OCI-LY7 (cell line): ENCODE data around the gene IL17RE. TPM values are rescaled to one million over a fixed set of nuclear protein-coding genes. Genes with fewer than 3 reads are reported as not detected.

Experiments used
- BruUV-seq: library from RNA; stranded (reverse); fragments of 400-500 nt; replicated peaks from 2 replicates; lab custom pipeline; 2021; lab: Mats Ljungman, UMichigan
- CTCF ChIA-PET: fragments of 300-600 bp; sonication (Branson Sonifier 250); formaldehyde crosslinking; loops from one replicate; lab custom pipeline; 2022; ENCODE audit warnings: antibody characterized with exemption; ENCODE audit not compliant: unreplicated experiment; lab: Charles Lee
- POLR2A ChIA-PET: fragments of 300-600 bp; sonication (Branson Sonifier 250); formaldehyde crosslinking; loops from one replicate; lab custom pipeline; 2022; ENCODE audit warnings: antibody characterized with exemption; lab: Charles Lee
- DNase-seq: peaks from one replicate; pipeline ENCODE4 v3.0.0-alpha.2; 2015; ENCODE audit warnings: low spot score
- H2AFZ ChIP-seq: fragments of 200-600 bp; sonication (generic), shearing (Covaris generic); 2 replicates; pipeline ENCODE4 v1.6.1; 2014; ENCODE audit warnings: mild to moderate bottlenecking, antibody characterized with exemption, low read length, moderate library complexity
- H3K27ac ChIP-seq: fragments of 200-600 bp; sonication (generic); 2 replicates; pipeline ENCODE4 v1.5.1; 2014; ENCODE audit warnings: mixed run types, low read depth, mild to moderate bottlenecking, moderate library complexity, low read length, inconsistent platforms; ENCODE audit not compliant: poor library complexity, severe bottlenecking
- H3K36me3 ChIP-seq: fragments of 200-600 bp; sonication (generic); 2 replicates; pipeline ENCODE4 v1.6.1; 2014; ENCODE audit warnings: mild to moderate bottlenecking, antibody characterized with exemption, low read length, moderate library complexity, mixed read lengths; ENCODE audit not compliant: insufficient read depth
- H3K4me1 ChIP-seq: fragments of 200-600 bp; sonication (generic); 2 replicates; pipeline ENCODE4 v1.5.1; 2014; ENCODE audit warnings: mild to moderate bottlenecking, low read length; ENCODE audit not compliant: insufficient read depth, poor library complexity, severe bottlenecking
- H3K4me2 ChIP-seq: fragments of 200-600 bp; sonication (generic); 2 replicates; pipeline ENCODE4 v1.6.1; 2014; ENCODE audit warnings: mild to moderate bottlenecking, low read length
- H3K4me3 ChIP-seq: fragments of 200-600 bp; sonication (generic); 2 replicates; pipeline ENCODE4 v1.5.1; 2014; ENCODE audit warnings: mild to moderate bottlenecking, low read depth, low read length; ENCODE audit not compliant: poor library complexity, severe bottlenecking
- H3K79me2 ChIP-seq: fragments of 200-600 bp; sonication (generic); 2 replicates; pipeline ENCODE4 v1.6.1; 2016; ENCODE audit warnings: low read depth, mild to moderate bottlenecking, low read length, moderate library complexity, mixed read lengths; ENCODE audit not compliant: insufficient read depth
- H3K9me2 ChIP-seq: fragments of 200-600 bp; sonication (generic); 2 replicates; pipeline ENCODE4 v1.6.1; 2016; ENCODE audit warnings: mild to moderate bottlenecking, low read length, mixed read lengths; ENCODE audit not compliant: insufficient read depth
- H3K9me3 ChIP-seq: fragments of 200-600 bp; sonication (generic); 2 replicates; pipeline ENCODE4 v1.6.1; 2014; ENCODE audit warnings: mild to moderate bottlenecking, mixed run types, low read length, mixed read lengths
- H4K20me1 ChIP-seq: fragments of 200-600 bp; sonication (generic); 2 replicates; pipeline ENCODE4 v1.6.1; 2014; ENCODE audit warnings: mild to moderate bottlenecking, antibody characterized with exemption, low read length, moderate library complexity, mixed read lengths; ENCODE audit not compliant: insufficient read depth
- EZH2phosphoT487 ChIP-seq: fragments of 200-600 bp; sonication (generic); IDR thresholded peaks from 2 replicates; pipeline ENCODE4 v1.6.1; 2018; ENCODE audit warnings: low read depth, borderline replicate concordance, mild to moderate bottlenecking, mixed run types, antibody characterized with exemption, low read length, moderate library complexity, mixed read lengths
- intact Hi-C: fragments of 100-400 bp; cut with micrococcal nuclease; formaldehyde crosslinking; loops from one replicate; pipeline ENCODE4 v1.10.0; 2022; ENCODE audit not compliant: unreplicated experiment
- total RNA-seq, 2 experiments: library from RNA; depleted of rRNA in 1 of 2; stranded (reverse); fragments of >200 nt in 1 of 2; shearing (Covaris generic) in 1 of 2; gene quantifications; 2 replicates each; pipeline ENCODE4 v1.2.3, GENCODE V29; 2014 to 2022
- TF ChIP-seq, protein P1 (sequence below): fragments of 200-600 bp; sonication (generic); conservative IDR thresholded peaks from 2 replicates; pipeline ENCODE4 v1.5.1; 2014; ENCODE audit warnings: mild to moderate bottlenecking, antibody characterized with exemption, low read length, moderate library complexity, mixed read lengths

IL17RE gene
- total RNA-seq, 2 experiments from 2014 or later: 0.06 to 1.1 TPM

DNA sequence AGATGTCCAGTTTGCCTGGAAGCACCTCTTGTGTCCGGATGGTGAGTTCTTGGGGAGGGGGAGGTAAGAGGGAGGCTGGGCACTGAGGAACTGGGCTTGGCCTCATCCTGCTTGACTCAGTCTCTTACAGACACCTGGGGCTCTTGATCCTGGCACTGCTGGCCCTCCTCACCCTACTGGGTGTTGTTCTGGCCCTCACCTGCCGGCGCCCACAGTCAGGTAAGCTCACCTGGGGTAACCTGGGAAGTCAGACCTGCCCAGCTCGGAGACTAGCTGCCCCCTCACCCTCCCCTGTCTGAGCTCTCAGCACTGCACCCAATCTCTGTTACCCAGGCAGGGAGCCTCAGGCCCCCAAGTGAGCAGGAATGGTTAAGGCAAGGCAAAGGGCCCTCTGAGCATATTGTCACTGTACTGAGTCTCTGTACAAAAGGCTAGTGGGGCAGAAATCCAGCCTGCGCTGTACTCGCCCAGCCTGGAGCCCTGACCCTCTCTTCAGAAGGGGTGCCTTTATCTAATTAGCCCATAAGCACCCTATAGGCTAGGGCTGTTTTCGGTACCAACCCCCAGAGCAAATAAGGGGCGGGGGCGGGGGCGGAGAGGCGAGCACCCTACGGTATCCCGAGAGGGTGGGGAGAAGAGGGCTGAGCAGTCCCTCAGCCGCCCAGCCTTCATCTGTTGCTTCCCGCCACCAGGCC, 12.1 kb downstream of the IL17RE start:
- Histone ChIP-seq H3K4me2 (no peak overlapping the region), H3K27ac (no peak overlapping the region), H3K4me3 (no peak overlapping the region), H2AFZ (no peak overlapping the region), H3K4me1 (no peaks in the 10 kb centered on the region), H3K9me2 (no peaks in the 10 kb centered on the region), H3K79me2 (no peaks in the 10 kb centered on the region), H4K20me1 (no peaks in the 10 kb centered on the region), H3K36me3 (no peaks in the 10 kb centered on the region), H3K9me3 (no peaks in the 10 kb centered on the region)
- CTCF ChIA-PET: no interaction called here
- BruUV-seq: no TSS peak
- DNase-seq: no peak
- intact Hi-C loops: no loop called here
- TF ChIP-seq EZH2phosphoT487: no peak
- TF ChIP-seq, protein P1, sequence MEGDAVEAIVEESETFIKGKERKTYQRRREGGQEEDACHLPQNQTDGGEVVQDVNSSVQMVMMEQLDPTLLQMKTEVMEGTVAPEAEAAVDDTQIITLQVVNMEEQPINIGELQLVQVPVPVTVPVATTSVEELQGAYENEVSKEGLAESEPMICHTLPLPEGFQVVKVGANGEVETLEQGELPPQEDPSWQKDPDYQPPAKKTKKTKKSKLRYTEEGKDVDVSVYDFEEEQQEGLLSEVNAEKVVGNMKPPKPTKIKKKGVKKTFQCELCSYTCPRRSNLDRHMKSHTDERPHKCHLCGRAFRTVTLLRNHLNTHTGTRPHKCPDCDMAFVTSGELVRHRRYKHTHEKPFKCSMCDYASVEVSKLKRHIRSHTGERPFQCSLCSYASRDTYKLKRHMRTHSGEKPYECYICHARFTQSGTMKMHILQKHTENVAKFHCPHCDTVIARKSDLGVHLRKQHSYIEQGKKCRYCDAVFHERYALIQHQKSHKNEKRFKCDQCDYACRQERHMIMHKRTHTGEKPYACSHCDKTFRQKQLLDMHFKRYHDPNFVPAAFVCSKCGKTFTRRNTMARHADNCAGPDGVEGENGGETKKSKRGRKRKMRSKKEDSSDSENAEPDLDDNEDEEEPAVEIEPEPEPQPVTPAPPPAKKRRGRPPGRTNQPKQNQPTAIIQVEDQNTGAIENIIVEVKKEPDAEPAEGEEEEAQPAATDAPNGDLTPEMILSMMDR: no peak
- POLR2A ChIA-PET: interaction anchor here (0.5 to 0.6 kb wide), 2 partner anchors 14 to 81 kb away, joined by 3 to 5 read pairs; no protein-coding TSS in a partner anchor

GRCh38 chr3:9915254-9916141, 12.8 kb downstream of the IL17RE start:
- Histone ChIP-seq H4K20me1 (no peaks in the 10 kb centered on the region), H2AFZ (no peak overlapping the region), H3K4me2 (no peak overlapping the region; the same call in 1 of the 2 replicates), H3K9me2 (no peaks in the 10 kb centered on the region), H3K4me1 (no peaks in the 10 kb centered on the region), H3K4me3 (no peak overlapping the region), H3K79me2 (no peaks in the 10 kb centered on the region), H3K27ac (no peak overlapping the region), H3K9me3 (no peaks in the 10 kb centered on the region), H3K36me3 (no peaks in the 10 kb centered on the region)
- intact Hi-C loops: no loop called here
- CTCF ChIA-PET: no interaction called here
- TF ChIP-seq, protein P1: no peak
- TF ChIP-seq EZH2phosphoT487: no peak
- BruUV-seq: no TSS peak
- no peak for DNase-seq
- POLR2A ChIA-PET: interaction anchor here (0.5 kb wide), 2 partner anchors 15 to 373 kb away, joined by 3 to 4 read pairs; no protein-coding TSS in a partner anchor
